Central memory CD4-positive, alpha-beta T cell (primary cell): ENCODE data around the gene PRDM15.
A peak's percentile ranks its signal among the peaks of the same experiment; 100 is the strongest.

Experiments
- DNase-seq: peaks from one replicate; pipeline ENCODE4 v3.0.0; 2022
- total RNA-seq, 3 experiments: gene quantifications; one replicate each; lab custom pipeline; 2026; lab: John Stamatoyannopoulos, UW

The PRDM15 gene
- 37.0 to 44.6 (median 38.0) reads per million in 3 experiments for total RNA-seq

- DNase-seq, result peak; percentile 73
Measured at GRCh38 chr21:41879190-41879998, at the start of gene PRDM15. PRDM15 (minus strand) TSS chr21:41879344; CDS start chr21:41860363, 18,981 bp downstream.

GRCh38 chr21:41928621-41929220, 49.6 kb upstream of the PRDM15 start:
- DNase-seq, result no peak

- no peak for DNase-seq
Measured at GRCh38 chr21:41927727-41928409, 48.7 kb upstream of the PRDM15 start.

- DNase-seq, result no peak
Measured at GRCh38 chr21:41926807-41927171, 47.6 kb upstream of the PRDM15 start.

GRCh38 chr21:41926117-41926806, 47.1 kb upstream of the PRDM15 start:
- peak; percentile 54 for DNase-seq

- DNase-seq, result no peak
Measured at GRCh38 chr21:41925767-41926116, 46.6 kb upstream of the PRDM15 start.

- DNase-seq, result no peak
Measured at GRCh38 chr21:41924368-41924754, 45.2 kb upstream of the PRDM15 start.

- no peak for DNase-seq
Measured at GRCh38 chr21:41923631-41924367, 44.7 kb upstream of the PRDM15 start.

- DNase-seq, result no peak
Measured at GRCh38 chr21:41923186-41923585, 44.0 kb upstream of the PRDM15 start.

- no peak for DNase-seq
Measured at GRCh38 chr21:41921021-41921420, 41.9 kb upstream of the PRDM15 start.

- no peak for DNase-seq
Measured at GRCh38 chr21:41920476-41920875, 41.3 kb upstream of the PRDM15 start.

- DNase-seq, result no peak
Measured at GRCh38 chr21:41919666-41920398, 40.7 kb upstream of the PRDM15 start.

GRCh38 chr21:41918561-41919358, 39.6 kb upstream of the PRDM15 start:
- DNase-seq, result no peak

GRCh38 chr21:41917531-41917930, 38.4 kb upstream of the PRDM15 start:
- no peak for DNase-seq

GRCh38 chr21:41916888-41917433, 37.8 kb upstream of the PRDM15 start:
- no peak for DNase-seq

GRCh38 chr21:41914965-41915364, 35.8 kb upstream of the PRDM15 start:
- no peak for DNase-seq

- no peak for DNase-seq
Measured at GRCh38 chr21:41914358-41914757, 35.2 kb upstream of the PRDM15 start.

- no peak for DNase-seq
Measured at GRCh38 chr21:41913230-41913629, 34.1 kb upstream of the PRDM15 start.

GRCh38 chr21:41908829-41909228, 29.7 kb upstream of the PRDM15 start:
- no peak for DNase-seq

- no peak for DNase-seq
Measured at GRCh38 chr21:41907496-41908258, 28.5 kb upstream of the PRDM15 start.
